MV-4-11 (cell line): ENCODE measurements around the gene TXNRD2.
"Not testable (repeated sequence)": the region's sequence is repeated elsewhere in the genome, so short reads cannot be mapped to it uniquely, and the experiment has no call there.

ENCODE experiments used
- DNase-seq: peaks from one replicate; lab custom pipeline; 2025; lab: John Stamatoyannopoulos, UW

TXNRD2 gene

GRCh38 chr22:19923914-19924513, 17.6 kb downstream of the TXNRD2 start:
- no peak for DNase-seq

GRCh38 chr22:19921544-19922081, 20.0 kb downstream of the TXNRD2 start:
- DNase-seq = no peak

- no peak for DNase-seq
Observed at GRCh38 chr22:19919701-19920363, 21.8 kb downstream of the TXNRD2 start.

GRCh38 chr22:19918332-19919106, 23.1 kb downstream of the TXNRD2 start:
- no peak for DNase-seq

- DNase-seq = no peak
Observed at GRCh38 chr22:19917389-19918138, 24.1 kb downstream of the TXNRD2 start.

GRCh38 chr22:19916941-19917340, 24.7 kb downstream of the TXNRD2 start:
- no peak for DNase-seq

- DNase-seq = no peak
Observed at GRCh38 chr22:19916006-19916405, 25.6 kb downstream of the TXNRD2 start.

GRCh38 chr22:19915287-19915954, 26.2 kb downstream of the TXNRD2 start:
- DNase-seq = no peak

- DNase-seq = no peak
Observed at GRCh38 chr22:19914201-19914943, 27.2 kb downstream of the TXNRD2 start.

- no peak for DNase-seq
Observed at GRCh38 chr22:19913337-19913936, 28.2 kb downstream of the TXNRD2 start.

- DNase-seq = no peak
Observed at GRCh38 chr22:19912271-19912999, 29.2 kb downstream of the TXNRD2 start.

GRCh38 chr22:19911540-19912270, 29.9 kb downstream of the TXNRD2 start:
- no peak for DNase-seq

- no peak for DNase-seq
Observed at GRCh38 chr22:19910180-19910744, 31.4 kb downstream of the TXNRD2 start.

GRCh38 chr22:19909350-19910179, 32.1 kb downstream of the TXNRD2 start:
- peak; percentile 68 for DNase-seq

- DNase-seq = not testable (repeated sequence)
Observed at GRCh38 chr22:19907902-19908301, 33.7 kb downstream of the TXNRD2 start.

GRCh38 chr22:19906864-19907263, 34.8 kb downstream of the TXNRD2 start:
- not testable (repeated sequence) for DNase-seq

GRCh38 chr22:19905347-19906276, 36.0 kb downstream of the TXNRD2 start:
- DNase-seq = no peak
